Right cardiac atrium (tissue), 5 donors: ENCODE results near the gene EVI5. TPM values are rescaled to one million over a fixed set of nuclear protein-coding genes. Genes with fewer than 3 reads are reported as not detected.
"Not testable (repeated sequence)": the region's sequence is repeated elsewhere in the genome, so short reads cannot be mapped to it uniquely, and the experiment has no call there.

Source experiments
- ATAC-seq, 2 donors: fragments of 200-7000 bp; cut with Tn5 transposase; one replicate each; pipeline versions ENCODE4 v1.8.0 to v1.9.1; 2020; ENCODE audit warnings: moderate library complexity in 2 of 2, mild to moderate bottlenecking in 1 of 2
- DNase-seq, 3 donors: peaks; one replicate each; pipeline ENCODE4 v3.0.0-alpha.2; 2020
- H3K27ac ChIP-seq: one replicate; pipeline ENCODE4 v1.5.1; 2013; ENCODE audit warnings: mild to moderate bottlenecking, low read length, control low read depth, moderate library complexity
- H3K27me3 ChIP-seq: one replicate; pipeline ENCODE4 v1.6.1; 2013; ENCODE audit not compliant: control insufficient read depth, insufficient read depth
- H3K4me1 ChIP-seq: one replicate; pipeline ENCODE4 v1.6.1; 2013; ENCODE audit warnings: low read length; ENCODE audit not compliant: control insufficient read depth, insufficient read depth
- H3K4me3 ChIP-seq: one replicate; pipeline ENCODE4 v1.5.1; 2013; ENCODE audit warnings: low read length, control low read depth
- H3K9me3 ChIP-seq: one replicate; pipeline ENCODE4 v1.6.1; 2013; ENCODE audit warnings: low read length; ENCODE audit not compliant: control insufficient read depth
- WGBS: extraction: QIAGEN DNeasy Blood & Tissue Kit; methylation state at CpG from one replicate; pipeline ENCODE4 v1.1.7; 2013; 5-methylcytosine and 5-hydroxymethylcytosine counted together
- intact Hi-C, 4 donors: fragments of 100-400 bp; cut with DNase I; formaldehyde crosslinking; loops; one replicate each; pipeline versions ENCODE4 v1.11.0 to v1.14.0; 2022 to 2023
- polyA plus RNA-seq: library from polyadenylated mRNA; stranded (reverse); fragments of 200-250 nt; gene quantifications from one replicate; pipeline ENCODE4 v1.2.3, GENCODE V29; 2013
- total RNA-seq, 4 donors: library from RNA; stranded (reverse); fragmentation: NEBNext Ultra II Directional; extraction: Animal tissue kit (Norgen Biotek cat#: 25700); gene quantifications; one replicate each; pipeline ENCODE4 v1.2.1, GENCODE V29; 2021
- donor health status: healthy with polysubstance abuse.
- donor health status: DM: no; HTN: yes; CAD: no.
- donor health status: DM: no; HTN: no; CAD: no.
- donor health status: DM: no; HTN: yes; CAD: no; lungs with severe emphysema.
- donor health status: DM: yes; HTN: yes; CAD: no.

The EVI5 gene
- total and polyA plus RNA-seq, 5 donors = 5.9 to 58.1 (median 47.9) TPM

GRCh38 chr1:92538413-92539061, 246.4 kb downstream of the EVI5 start:
- WGBS = 89% methylated on average over 2 of the region's 2 CpGs
- intact Hi-C loops = no loop called here
- Histone ChIP-seq H3K4me3 (no peak overlapping the region), H3K9me3 (no peaks in the 10 kb centered on the region), H3K27ac (no peak overlapping the region), H3K27me3 (no peaks in the 10 kb centered on the region), H3K4me1 (no peaks in the 10 kb centered on the region)
- DNase-seq (no peak), ATAC-seq (no peak)

- 41% methylated on average over 2 of the region's 2 CpGs for WGBS
- ATAC-seq = no peak
- no peak overlapping the region for H3K27ac ChIP-seq
These were observed 246.9 kb downstream of the EVI5 start for GRCh38 chr1:92538048-92538412.

GRCh38 chr1:92536980-92537884, 247.7 kb downstream of the EVI5 start:
- intact Hi-C loops = no loop called here
- DNase-seq = no peak
- no peak for ATAC-seq
- Histone ChIP-seq H3K9me3 (no peaks in the 10 kb centered on the region), H3K27ac (no peak overlapping the region), H3K4me3 (no peak overlapping the region), H3K4me1 (no peaks in the 10 kb centered on the region), H3K27me3 (no peaks in the 10 kb centered on the region)
- WGBS = 48% methylated on average over 2 of the region's 2 CpGs

More at GRCh38 chr1:92538048-92538412, 246.9 kb downstream of the EVI5 start:
- no peaks in the 10 kb centered on the region for H3K27me3 ChIP-seq
- no peak for DNase-seq
- no peaks in the 10 kb centered on the region for H3K9me3 ChIP-seq
- intact Hi-C loops = no loop called here
- H3K4me1 ChIP-seq = no peaks in the 10 kb centered on the region
- H3K4me3 ChIP-seq = no peak overlapping the region

GRCh38 chr1:92536211-92536979, 248.5 kb downstream of the EVI5 start:
- Histone ChIP-seq H3K27me3 (no peaks in the 10 kb centered on the region), H3K4me3 (no peak overlapping the region), H3K9me3 (no peaks in the 10 kb centered on the region), H3K4me1 (no peaks in the 10 kb centered on the region), H3K27ac (no peak overlapping the region)
- ATAC-seq (no peak), DNase-seq (no peak)
- WGBS = 86% methylated on average over 5 of the region's 5 CpGs
- intact Hi-C loops = no loop called here

GRCh38 chr1:92532371-92532770, 252.5 kb downstream of the EVI5 start:
- H3K4me1 ChIP-seq, intact Hi-C loops, H3K9me3 ChIP-seq, H3K27ac ChIP-seq, ATAC-seq, H3K27me3 ChIP-seq, DNase-seq, H3K4me3 ChIP-seq: not testable (repeated sequence)
- 95% methylated on average over 4 of the region's 4 CpGs for WGBS

GRCh38 chr1:92531939-92532338, 253.0 kb downstream of the EVI5 start:
- ATAC-seq, H3K27ac ChIP-seq, intact Hi-C loops, H3K4me3 ChIP-seq, H3K4me1 ChIP-seq, H3K9me3 ChIP-seq, H3K27me3 ChIP-seq, DNase-seq: not testable (repeated sequence)
- 95% methylated on average over 3 of the region's 3 CpGs for WGBS

GRCh38 chr1:92527670-92528069, 257.2 kb downstream of the EVI5 start:
- H3K9me3 ChIP-seq = no peaks in the 10 kb centered on the region
- DNase-seq (no peak), ATAC-seq (no peak)
- H3K4me1 ChIP-seq = no peaks in the 10 kb centered on the region
- no peaks in the 10 kb centered on the region for H3K27me3 ChIP-seq
- H3K27ac ChIP-seq = no peak overlapping the region
- no peak overlapping the region for H3K4me3 ChIP-seq
- 98% methylated on average over 2 of the region's 2 CpGs for WGBS
- intact Hi-C loops = no loop called here

GRCh38 chr1:92524944-92525590, 259.8 kb downstream of the EVI5 start:
- H3K4me3 ChIP-seq, H3K27me3 ChIP-seq, H3K27ac ChIP-seq, intact Hi-C loops, DNase-seq, ATAC-seq, H3K4me1 ChIP-seq, H3K9me3 ChIP-seq: not testable (repeated sequence)
- 97% methylated on average over 9 of the region's 9 CpGs for WGBS

- no peaks in the 10 kb centered on the region for H3K4me1 ChIP-seq
- intact Hi-C loops = no loop called here
- H3K9me3 ChIP-seq = no peaks in the 10 kb centered on the region
- ATAC-seq (no peak), DNase-seq (no peak)
- no peaks in the 10 kb centered on the region for H3K27me3 ChIP-seq
- no peak overlapping the region for H3K4me3 ChIP-seq
- WGBS = 70% methylated on average over 2 of the region's 2 CpGs
- no peak overlapping the region for H3K27ac ChIP-seq
These were observed 265.9 kb downstream of the EVI5 start for GRCh38 chr1:92519043-92519442.

GRCh38 chr1:92516574-92516973, 268.3 kb downstream of the EVI5 start:
- H3K4me1 ChIP-seq = no peaks in the 10 kb centered on the region
- no peak overlapping the region for H3K27ac ChIP-seq
- 75% methylated on average over 1 of the region's 1 CpG for WGBS
- DNase-seq = no peak
- no peaks in the 10 kb centered on the region for H3K9me3 ChIP-seq
- intact Hi-C loops = no loop called here
- no peaks in the 10 kb centered on the region for H3K27me3 ChIP-seq
- no peak overlapping the region for H3K4me3 ChIP-seq
- ATAC-seq = no peak
